HepG2 (cell line): ENCODE data around the gene SLC1A4. TPM values are rescaled to one million over a fixed set of nuclear protein-coding genes. Genes with fewer than 3 reads are reported as not detected.

ENCODE experiments used
- ATAC-seq: fragments of 200-7000 bp; cut with Tn5 transposase; 3 replicates; pipeline ENCODE4 v1.9.1; 2020; ENCODE audit warnings: mild to moderate bottlenecking, moderate library complexity
- BruUV-seq: library from RNA; stranded (reverse); fragments of 400-500 nt; replicated peaks from 2 replicates; lab custom pipeline; 2021; lab: Mats Ljungman, UMichigan
- CTCF ChIA-PET: fragments of 300-600 bp; formaldehyde crosslinking; extraction: SDS; loops from one replicate; lab custom pipeline; 2021; ENCODE audit warnings: low total read pairs, inconsistent platforms, low intra/inter-chr PET ratio; lab: Yijun Ruan, JAX
- POLR2A ChIA-PET: fragments of 350-600 bp; sonication (Branson Sonifier 250); formaldehyde crosslinking; loops from one replicate; lab custom pipeline; 2020; ENCODE audit warnings: antibody characterized with exemption, inconsistent platforms; lab: Yijun Ruan, JAX
- DNase-seq: peaks from one replicate; pipeline ENCODE4 v3.0.0-alpha.2; 2015; ENCODE audit warnings: low spot score
- FAIRE-seq: peaks from 3 replicates; lab custom pipeline; 2011; peaks lifted over from hg19 to GRCh38; lab: Jason Lieb, UNC
- H2AFZ ChIP-seq: one replicate; pipeline ENCODE4 v1.6.1; 2011; ENCODE audit warnings: low read length, inconsistent platforms
- H3K27ac ChIP-seq: fragments of 300-600 bp; 3 replicates; pipeline ENCODE4 v1.8.0; 2011; ENCODE audit warnings: mixed run types, mild to moderate bottlenecking, mixed read lengths, low read length, inconsistent platforms; ENCODE audit not compliant: insufficient read depth; ENCODE audit errors: extremely low read length
- H3K27me3 ChIP-seq, 2 experiments: fragments of 200-600 bp in 1 of 2; 2 replicates in 1 of 2; 3 replicates in 1 of 2; pipeline versions ENCODE4 v1.6.0 to v1.8.0; 2011; ENCODE audit warnings: low read length in 2 of 2, mild to moderate bottlenecking in 2 of 2, moderate library complexity in 2 of 2, inconsistent platforms in 1 of 2; ENCODE audit not compliant: insufficient read depth in 2 of 2, control insufficient read depth in 1 of 2
- H3K36me3 ChIP-seq, 2 experiments: fragments of 200-600 bp in 1 of 2; replicated peaks in 1 of 2; 2 replicates in 1 of 2; 3 replicates in 1 of 2; pipeline versions ENCODE4 v1.5.1 to v1.8.0; 2011; ENCODE audit warnings: low read length in 2 of 2, inconsistent platforms in 1 of 2; ENCODE audit not compliant: insufficient read depth in 2 of 2, control insufficient read depth in 1 of 2
- H3K4me1 ChIP-seq: 2 replicates; pipeline ENCODE4 v1.5.1; 2012; ENCODE audit warnings: low read length, inconsistent platforms; ENCODE audit not compliant: insufficient read depth
- H3K4me2 ChIP-seq: 2 replicates; pipeline ENCODE4 v1.6.0; 2011; ENCODE audit warnings: low read depth, low read length, inconsistent platforms
- H3K4me3 ChIP-seq, 3 experiments: fragments of 200-600 bp in 1 of 3; sonication (generic), shearing (Covaris generic) in 1 of 3; replicated peaks in 1 of 3; 2 replicates each; pipeline ENCODE4 v1.5.1; 2011 to 2016; ENCODE audit warnings: low read length in 3 of 3, inconsistent platforms in 2 of 3, low read depth in 2 of 3, mild to moderate bottlenecking in 2 of 3, control low read depth in 1 of 3, mixed read lengths in 1 of 3; ENCODE audit not compliant: insufficient read depth in 1 of 3
- H3K79me2 ChIP-seq: one replicate; pipeline ENCODE4 v1.6.1; 2011; ENCODE audit warnings: low read length, inconsistent platforms; ENCODE audit not compliant: insufficient read depth
- H3K9ac ChIP-seq: 2 replicates; pipeline ENCODE4 v1.6.0; 2011; ENCODE audit warnings: mild to moderate bottlenecking, low read depth, low read length, inconsistent platforms; ENCODE audit not compliant: insufficient read depth
- H3K9me3 ChIP-seq: 2 replicates; pipeline ENCODE4 v1.5.1; 2012; ENCODE audit warnings: mild to moderate bottlenecking, low read length
- H4K20me1 ChIP-seq: 2 replicates; pipeline ENCODE4 v1.6.0; 2011; ENCODE audit warnings: inconsistent platforms, mild to moderate bottlenecking, low read length, moderate library complexity; ENCODE audit not compliant: insufficient read depth
- CCDC6 ChIP-seq: sonication (generic); formaldehyde crosslinking; IDR thresholded peaks from 2 replicates; pipeline ENCODE4 v1.8.1; 2022; ENCODE audit warnings: mild to moderate bottlenecking, missing genetic modification reagents, moderate library complexity
- EEA1 ChIP-seq: sonication (generic); formaldehyde crosslinking; IDR thresholded peaks from 2 replicates; pipeline ENCODE4 v1.5.1; 2020; ENCODE audit warnings: mild to moderate bottlenecking, missing genetic modification reagents, borderline replicate concordance
- NFYB ChIP-seq: sonication (generic); formaldehyde crosslinking; IDR thresholded peaks from 2 replicates; pipeline ENCODE4 v1.4.0; 2020; ENCODE audit warnings: missing genetic modification reagents
- TFAP4 ChIP-seq: sonication (generic); IDR thresholded peaks from 2 replicates; pipeline ENCODE4 v1.6.1; 2016; ENCODE audit warnings: low read depth, borderline replicate concordance
- WGBS: methylation state at CpG from one replicate; pipeline ENCODE4 v1.1.6; 2017; ENCODE audit warnings: low lambda C conversion rate; 5-methylcytosine and 5-hydroxymethylcytosine counted together
- in situ Hi-C: cut with HindIII; loops from 2 replicates; pipeline ENCODE4 v1.10.0; 2017; ENCODE audit warnings: low pct_unique_long_range_greater_than_20kb; ENCODE audit not compliant: extremely low pct_ligation_motif_present
- intact Hi-C: fragments of 100-400 bp; cut with micrococcal nuclease; formaldehyde crosslinking; loops from one replicate; pipeline ENCODE4 v1.10.0; 2022; ENCODE audit not compliant: unreplicated experiment
- polyA plus RNA-seq, 8 experiments: library from polyadenylated mRNA; depleted of rRNA in 3 of 8; stranded (reverse) in 7 of 8; unstranded in 1 of 8; fragments of >200 nt; fragmentation: Illumina TruSeq in 4 of 8; extraction: Trizol in 4 of 8; gene quantifications; 2 replicates each; pipeline versions ENCODE4 v1.2.1 to v1.2.3, GENCODE V29; 2011 to 2016; ENCODE audit warnings: low read depth in 4 of 8, missing spikeins in 1 of 8, mixed read lengths in 1 of 8; ENCODE audit not compliant: insufficient read depth in 1 of 8
- total RNA-seq, 5 experiments: library from RNA; depleted of rRNA; stranded (reverse); fragments of >200 nt; fragmentation: Illumina TruSeq; extraction: Trizol; gene quantifications; 2 replicates each; pipeline ENCODE4 v1.2.3, GENCODE V29; 2016; ENCODE audit warnings: low read depth in 1 of 5
- TF ChIP-seq, protein P1 (sequence below): sonication (generic); formaldehyde crosslinking; IDR thresholded peaks from 2 replicates; pipeline ENCODE4 v1.5.0; 2020; ENCODE audit warnings: mild to moderate bottlenecking, missing genetic modification reagents
- TF ChIP-seq, protein P2 (sequence below): IDR thresholded peaks from 2 replicates; pipeline ENCODE4 v1.6.1; 2016; ENCODE audit warnings: missing compliant biosample characterization, missing genetic modification reagents, borderline replicate concordance
- TF ChIP-seq, protein P3 (sequence below): sonication (generic); formaldehyde crosslinking; IDR thresholded peaks from 2 replicates; pipeline ENCODE4 v1.4.0; 2020; ENCODE audit warnings: low read depth, mild to moderate bottlenecking, missing genetic modification reagents

SLC1A4 gene
- total and polyA plus RNA-seq, 2 of the 13 experiments (the other 11 are each of a cell fraction or from before 2014, with no cell fraction given), result 21.0 to 39.6 TPM

GRCh38 chr2:65046633-65047407 is 57.6 kb downstream of the SLC1A4 start:
- ChIA-PET CTCF (no interaction called here), POLR2A (interaction anchor here (2.6 kb wide), 1 partner anchor 9 kb away, joined by 12 read pairs; the partner anchor contains the start of gene CEP68)
- intact Hi-C loops (no loop called here), in situ Hi-C loops (no loop called here)
- H3K9me3 ChIP-seq, result no peaks in the 10 kb centered on the region
- no peak for DNase-seq
- BruUV-seq, result no TSS peak
- H3K4me2 ChIP-seq, result no peak overlapping the region
- peaks cover 7% of the 10 kb centered on the region for H3K4me1 ChIP-seq
- no peak for FAIRE-seq
- WGBS, result 95% methylated on average over 11 of the region's 11 CpGs
- no peaks in the 10 kb centered on the region for H3K27me3 ChIP-seq
- no peaks in the 10 kb centered on the region for H4K20me1 ChIP-seq
- no peak for ATAC-seq
- no peak overlapping the region for H3K4me3 ChIP-seq
- H3K9ac ChIP-seq, result no peak overlapping the region
- TF ChIP-seq EEA1, result no peak
- TF ChIP-seq, protein P1, sequence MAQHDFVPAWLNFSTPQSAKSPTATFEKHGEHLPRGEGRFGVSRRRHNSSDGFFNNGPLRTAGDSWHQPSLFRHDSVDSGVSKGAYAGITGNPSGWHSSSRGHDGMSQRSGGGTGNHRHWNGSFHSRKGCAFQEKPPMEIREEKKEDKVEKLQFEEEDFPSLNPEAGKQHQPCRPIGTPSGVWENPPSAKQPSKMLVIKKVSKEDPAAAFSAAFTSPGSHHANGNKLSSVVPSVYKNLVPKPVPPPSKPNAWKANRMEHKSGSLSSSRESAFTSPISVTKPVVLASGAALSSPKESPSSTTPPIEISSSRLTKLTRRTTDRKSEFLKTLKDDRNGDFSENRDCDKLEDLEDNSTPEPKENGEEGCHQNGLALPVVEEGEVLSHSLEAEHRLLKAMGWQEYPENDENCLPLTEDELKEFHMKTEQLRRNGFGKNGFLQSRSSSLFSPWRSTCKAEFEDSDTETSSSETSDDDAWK, result no peak
- TF ChIP-seq, protein P2, sequence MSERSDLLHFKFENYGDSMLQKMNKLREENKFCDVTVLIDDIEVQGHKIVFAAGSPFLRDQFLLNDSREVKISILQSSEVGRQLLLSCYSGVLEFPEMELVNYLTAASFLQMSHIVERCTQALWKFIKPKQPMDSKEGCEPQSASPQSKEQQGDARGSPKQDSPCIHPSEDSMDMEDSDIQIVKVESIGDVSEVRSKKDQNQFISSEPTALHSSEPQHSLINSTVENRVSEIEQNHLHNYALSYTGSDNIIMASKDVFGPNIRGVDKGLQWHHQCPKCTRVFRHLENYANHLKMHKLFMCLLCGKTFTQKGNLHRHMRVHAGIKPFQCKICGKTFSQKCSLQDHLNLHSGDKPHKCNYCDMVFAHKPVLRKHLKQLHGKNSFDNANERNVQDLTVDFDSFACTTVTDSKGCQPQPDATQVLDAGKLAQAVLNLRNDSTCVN (CRISPR knock-in tag), result no peak
- TF ChIP-seq CCDC6, result no peak
- no peak for TF ChIP-seq TFAP4
- TF ChIP-seq, protein P3, sequence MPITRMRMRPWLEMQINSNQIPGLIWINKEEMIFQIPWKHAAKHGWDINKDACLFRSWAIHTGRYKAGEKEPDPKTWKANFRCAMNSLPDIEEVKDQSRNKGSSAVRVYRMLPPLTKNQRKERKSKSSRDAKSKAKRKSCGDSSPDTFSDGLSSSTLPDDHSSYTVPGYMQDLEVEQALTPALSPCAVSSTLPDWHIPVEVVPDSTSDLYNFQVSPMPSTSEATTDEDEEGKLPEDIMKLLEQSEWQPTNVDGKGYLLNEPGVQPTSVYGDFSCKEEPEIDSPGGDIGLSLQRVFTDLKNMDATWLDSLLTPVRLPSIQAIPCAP, result no peak
- TF ChIP-seq NFYB (CRISPR knock-in tag), result no peak
- peaks cover 0 to 12% of the 10 kb centered on the region in 2 experiments; a peak in 1 of 5 replicates for H3K36me3 ChIP-seq
- H2AFZ ChIP-seq, result no peak overlapping the region
- H3K27ac ChIP-seq, result no peak overlapping the region
- no peaks in the 10 kb centered on the region for H3K79me2 ChIP-seq
